ENCODE results near the gene AFM. TPM values are rescaled to one million over a fixed set of nuclear protein-coding genes. Genes with fewer than 3 reads are reported as not detected.

AFM gene
- total RNA-seq, 1 donor from 2014 or later: not detected

GRCh38 chr4:73448448-73449203 is 32.9 kb upstream of the AFM start:
- no peak for DNase-seq (ENCODE audit: low spot score)

- no peak for DNase-seq (ENCODE audit: low spot score)
These were observed 31.0 kb upstream of the AFM start for GRCh38 chr4:73450398-73451004.

GRCh38 chr4:73451404-73451803 is 30.1 kb upstream of the AFM start:
- DNase-seq (ENCODE audit: low spot score): no peak

GRCh38 chr4:73451981-73452747 is 29.4 kb upstream of the AFM start:
- DNase-seq (ENCODE audit: low spot score): no peak

GRCh38 chr4:73452953-73453700 is 28.4 kb upstream of the AFM start:
- no peak for DNase-seq (ENCODE audit: low spot score)

GRCh38 chr4:73453701-73454005 is 27.9 kb upstream of the AFM start:
- DNase-seq (ENCODE audit: low spot score): no peak

GRCh38 chr4:73454920-73455319 is 26.6 kb upstream of the AFM start:
- no peak for DNase-seq (ENCODE audit: low spot score)

- DNase-seq (ENCODE audit: low spot score): no peak
These were observed 25.1 kb upstream of the AFM start for GRCh38 chr4:73456177-73457022.

- no peak for DNase-seq (ENCODE audit: low spot score)
These were observed 23.1 kb upstream of the AFM start for GRCh38 chr4:73458184-73459047.

- DNase-seq (ENCODE audit: low spot score): no peak
These were observed 22.5 kb upstream of the AFM start for GRCh38 chr4:73459048-73459421.

- no peak for DNase-seq (ENCODE audit: low spot score)
These were observed 20.5 kb upstream of the AFM start for GRCh38 chr4:73460913-73461522.

GRCh38 chr4:73468170-73468569 is 13.4 kb upstream of the AFM start:
- no peak for DNase-seq (ENCODE audit: low spot score)

- DNase-seq (ENCODE audit: low spot score): no peak
These were observed 10.8 kb upstream of the AFM start for GRCh38 chr4:73470728-73471127.

GRCh38 chr4:73477176-73477575 is 4.4 kb upstream of the AFM start:
- no peak for DNase-seq (ENCODE audit: low spot score)

GRCh38 chr4:73479323-73479722 is 2.2 kb upstream of the AFM start:
- no peak for DNase-seq (ENCODE audit: low spot score)

- no peak for DNase-seq (ENCODE audit: low spot score)
These were observed 3.5 kb downstream of the AFM start for GRCh38 chr4:73485085-73485484.

GRCh38 chr4:73485596-73485995 is 4.1 kb downstream of the AFM start:
- DNase-seq (ENCODE audit: low spot score): no peak

- DNase-seq (ENCODE audit: low spot score): no peak
These were observed 5.0 kb downstream of the AFM start for GRCh38 chr4:73486497-73486896.

GRCh38 chr4:73487233-73487632 is 5.7 kb downstream of the AFM start:
- DNase-seq (ENCODE audit: low spot score): no peak
